ENCODE data around the gene FGF1.

GRCh38 chr5:142609142-142609541 lies 76.7 kb downstream of the FGF1 start:
- TF ChIP-seq CTCF (conservative IDR thresholded peaks at IDR 0.05; ENCODE audit: low read depth, low read length), result no peak
- no peak for TF ChIP-seq BHLHE40 (IDR thresholded peaks at IDR 0.05; ENCODE audit: low read depth, low read length)
- TF ChIP-seq POLR2A (IDR thresholded peaks at IDR 0.05; ENCODE audit: low read depth, low read length), result no peak
